NCI-H460 (cell line): ENCODE results near the gene EME1. TPM values are rescaled to one million over a fixed set of nuclear protein-coding genes. Genes with fewer than 3 reads are reported as not detected.

ENCODE experiments used
- DNase-seq: peaks from one replicate; pipeline ENCODE4 v3.0.0-alpha.2; 2016; ENCODE audit warnings: low read depth; ENCODE audit errors: extremely low read depth
- total RNA-seq: library from RNA; depleted of rRNA; stranded (reverse); fragments of >200 nt; shearing (Covaris generic); gene quantifications from 2 replicates; pipeline ENCODE4 v1.2.3, GENCODE V29; 2014

The EME1 gene
- total RNA-seq, 1 experiment from 2014 or later: 14.1 TPM

DNA sequence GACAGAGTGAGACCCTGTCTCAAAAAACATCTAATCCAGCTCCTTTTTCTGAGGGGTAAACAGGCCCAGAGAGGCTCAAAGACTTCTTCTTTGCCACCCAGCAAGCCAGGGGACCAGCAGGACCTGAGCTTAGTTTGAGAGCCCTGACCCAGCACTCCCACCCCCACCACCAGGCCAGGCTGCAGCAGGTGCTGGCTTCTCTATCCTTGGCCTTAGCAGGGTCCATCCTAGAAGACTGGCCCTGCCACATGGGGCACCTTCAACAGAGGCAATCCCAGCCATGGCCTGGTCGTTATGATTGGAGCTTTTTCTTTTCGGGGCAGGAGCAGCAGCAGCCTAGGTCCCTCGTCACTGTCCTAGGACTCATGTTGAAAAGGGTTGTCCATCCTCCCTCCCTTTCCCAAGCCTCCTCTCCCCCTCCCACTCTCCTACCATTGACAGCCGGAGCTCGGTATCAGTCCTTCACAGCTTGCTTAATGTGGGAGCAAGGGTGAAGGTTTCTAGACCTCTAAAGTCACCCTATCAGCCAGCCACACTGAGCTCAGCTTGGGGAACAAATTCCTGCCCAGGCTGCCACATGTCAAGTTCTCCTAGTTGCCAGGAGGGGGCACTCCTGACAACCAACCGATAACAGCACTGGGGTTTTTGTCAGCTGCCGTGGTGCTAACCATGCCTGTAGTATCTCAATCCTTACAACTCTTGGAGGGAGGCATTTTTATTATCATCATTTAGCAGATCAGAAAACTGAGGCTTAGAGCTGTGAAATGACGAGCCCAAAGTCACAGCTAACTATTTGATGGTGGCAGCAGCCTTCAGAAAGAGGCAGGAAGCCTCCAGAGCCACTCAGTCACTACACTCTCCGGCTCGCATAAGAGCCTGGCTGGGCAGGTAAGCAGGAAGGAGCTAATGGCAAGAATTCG is 11.2 kb upstream of the EME1 start:
- peak; percentile 55 for DNase-seq

DNA sequence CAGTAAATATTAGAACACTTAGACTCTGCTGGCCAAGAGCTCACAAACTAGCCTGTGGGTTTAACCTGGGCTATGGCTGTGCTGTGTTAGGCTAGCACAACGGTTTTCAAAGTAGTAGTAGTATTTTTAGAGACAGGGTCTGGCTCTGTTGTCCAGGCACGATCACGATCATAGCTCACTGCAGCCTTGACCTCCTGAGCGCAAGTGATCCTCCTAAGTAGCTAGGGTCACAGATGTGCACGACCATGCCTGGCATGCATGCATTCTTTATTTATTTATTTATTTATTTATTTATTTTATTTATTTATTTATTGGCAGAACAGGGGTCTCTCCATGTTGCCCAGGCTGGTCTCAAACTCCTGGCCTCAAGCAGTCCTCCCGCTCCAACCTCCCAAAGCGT is 10.4 kb upstream of the EME1 start:
- DNase-seq: no peak

DNA sequence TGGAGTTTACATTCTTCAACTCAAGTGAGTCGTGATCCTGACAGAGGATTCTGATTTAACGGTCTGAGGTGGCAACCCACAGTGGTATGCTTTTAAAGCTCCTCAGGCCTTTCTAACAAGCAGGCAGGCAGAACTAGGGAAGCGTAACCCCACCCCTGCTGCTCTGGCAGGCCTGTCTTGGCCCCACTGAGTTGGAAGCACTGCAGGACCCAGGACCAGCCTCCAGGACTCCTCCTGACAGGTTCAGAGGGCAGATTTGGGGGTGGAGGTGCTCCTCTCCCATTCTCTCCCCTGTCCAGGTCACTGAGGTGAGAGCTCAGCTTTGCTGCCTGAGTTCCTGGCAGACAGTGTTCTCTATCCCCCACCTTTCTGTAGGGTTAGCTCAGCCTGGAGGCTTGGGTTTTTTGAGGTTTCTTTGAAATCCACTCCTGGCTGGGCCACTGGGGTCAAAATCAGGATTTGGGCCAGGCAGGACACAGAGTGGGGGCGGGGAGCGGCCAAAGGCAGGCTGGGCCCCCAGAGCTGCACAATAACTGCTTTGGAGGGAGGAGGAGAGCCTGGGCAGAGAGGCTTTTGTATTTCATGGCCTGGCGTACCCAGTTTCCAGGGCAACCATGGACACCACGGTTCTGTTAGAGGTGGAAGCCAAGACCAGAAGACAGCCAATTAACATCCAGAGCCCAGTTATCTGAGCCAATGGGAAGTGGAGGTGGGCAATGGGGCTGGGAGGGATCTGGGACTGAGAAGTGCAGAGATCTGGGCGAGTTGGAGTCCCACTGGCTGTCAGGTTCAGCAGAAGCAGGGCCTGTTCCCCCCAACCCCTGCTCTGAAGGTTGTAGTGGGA is 9.6 kb upstream of the EME1 start:
- DNase-seq: no peak

DNA sequence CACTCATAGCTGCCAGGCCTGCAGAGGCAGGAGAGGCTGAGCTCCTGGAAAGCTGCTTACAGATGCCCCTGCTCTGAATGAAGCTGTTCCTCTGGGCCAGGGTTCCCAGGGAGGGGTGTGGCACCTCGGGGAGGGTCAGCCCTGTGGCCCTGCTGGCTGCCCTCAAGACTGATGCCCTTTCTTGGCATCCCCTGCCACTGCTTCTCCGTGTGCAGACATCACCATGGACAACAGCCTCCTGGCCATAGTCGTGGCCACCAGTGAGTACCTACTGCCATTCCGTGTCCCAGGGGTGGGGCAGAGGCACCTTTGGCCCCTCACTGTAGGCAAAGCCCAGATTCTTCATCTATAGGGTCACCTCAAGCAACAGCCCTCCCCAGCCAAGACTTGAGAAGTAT is 9.0 kb upstream of the EME1 start:
- DNase-seq: no peak

DNA sequence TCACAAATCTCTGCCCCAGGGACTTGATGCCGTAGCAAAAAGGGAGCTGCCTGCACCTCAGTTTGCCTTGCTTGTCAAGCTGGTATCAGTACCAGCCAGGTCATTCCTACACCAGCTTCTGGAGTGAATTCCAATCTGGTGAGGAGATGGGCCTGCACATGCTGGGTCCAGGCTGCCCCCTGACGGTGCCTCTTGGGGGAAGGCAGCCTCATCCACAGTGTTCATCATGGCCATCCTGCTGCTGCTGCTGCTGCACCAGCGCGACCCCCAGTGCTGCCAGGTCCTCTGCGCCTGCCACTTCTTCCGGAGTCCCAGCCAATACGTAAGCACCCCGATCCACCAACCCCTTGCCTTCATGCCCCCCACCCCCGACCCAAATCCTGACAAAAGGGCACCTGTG is 8.3 kb upstream of the EME1 start:
- DNase-seq: no peak

DNA sequence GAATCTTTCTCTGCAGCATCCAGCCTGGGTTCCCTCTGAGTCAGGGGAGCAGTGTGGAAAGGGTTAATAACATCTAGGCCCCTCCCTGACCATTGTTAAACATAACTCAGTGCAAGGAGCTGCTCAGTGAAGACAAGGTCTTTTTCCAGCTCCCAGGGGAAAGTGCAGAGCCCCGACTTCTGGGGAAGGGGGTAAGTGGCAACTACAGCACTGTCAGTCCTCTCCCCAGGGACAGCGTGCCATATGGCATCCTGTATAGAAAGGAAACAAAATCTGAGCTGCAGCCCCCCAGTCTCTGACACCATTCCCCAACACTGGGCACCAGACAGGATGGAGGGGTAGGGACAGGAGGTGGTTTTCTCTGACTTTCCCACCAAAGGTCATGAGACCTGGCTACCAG is 7.9 kb upstream of the EME1 start:
- no peak for DNase-seq

DNA sequence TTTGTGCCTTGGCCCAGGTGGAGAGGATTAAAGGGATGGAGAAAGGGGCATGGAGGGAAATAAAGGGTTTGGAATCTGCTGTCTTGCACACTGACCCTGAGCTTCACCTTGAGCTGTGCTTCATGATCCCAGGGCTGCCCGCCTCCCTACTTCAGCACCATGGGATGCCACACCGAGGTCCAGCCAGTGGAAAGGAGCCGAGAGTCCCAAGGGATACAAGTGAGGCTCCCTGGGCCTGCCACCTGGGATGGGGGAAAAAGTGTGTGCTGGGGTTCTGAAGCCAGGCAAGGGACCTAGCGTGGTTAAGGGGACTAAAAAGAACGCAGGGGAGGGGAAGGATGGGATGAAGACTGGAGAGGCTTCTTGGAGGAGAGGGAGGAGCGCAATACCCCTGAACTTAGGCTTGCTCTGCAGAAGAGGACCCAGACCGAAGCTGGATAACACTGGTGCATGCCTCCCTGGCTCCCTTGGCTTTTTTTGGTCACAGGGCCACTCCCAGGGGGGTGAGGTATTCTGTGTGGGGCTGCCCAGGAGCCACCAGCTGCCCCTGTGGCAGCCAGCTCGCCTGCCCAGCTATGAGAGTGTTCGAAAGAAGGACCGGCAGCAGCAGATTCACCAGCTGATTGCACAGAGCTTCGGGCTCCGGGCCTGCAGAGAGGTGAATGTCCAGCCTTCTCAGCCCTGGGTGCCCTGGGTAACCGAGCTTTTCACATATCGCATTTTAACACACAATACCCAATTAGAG is 7.2 kb upstream of the EME1 start:
- no peak for DNase-seq

DNA sequence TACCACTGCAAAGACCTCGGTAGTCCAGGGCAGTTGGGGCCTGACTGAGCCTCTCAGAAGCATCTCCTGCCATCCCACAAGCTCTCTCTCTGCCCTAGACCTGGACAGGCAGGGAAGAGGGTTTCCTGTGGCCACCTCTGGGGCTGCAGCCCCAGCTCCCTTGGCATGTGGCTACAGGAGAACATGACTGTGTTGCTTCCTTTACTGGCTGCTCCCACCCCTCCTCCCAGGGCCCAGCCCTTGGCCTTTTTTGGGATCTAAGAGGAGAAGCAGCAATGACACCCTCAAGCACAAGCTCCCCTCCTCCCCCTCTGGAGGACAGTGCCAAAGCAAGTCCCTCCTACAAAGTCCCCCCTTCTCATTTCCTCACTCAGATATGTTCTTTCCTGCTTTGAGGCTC is 5.6 kb upstream of the EME1 start:
- DNase-seq: no peak

DNA sequence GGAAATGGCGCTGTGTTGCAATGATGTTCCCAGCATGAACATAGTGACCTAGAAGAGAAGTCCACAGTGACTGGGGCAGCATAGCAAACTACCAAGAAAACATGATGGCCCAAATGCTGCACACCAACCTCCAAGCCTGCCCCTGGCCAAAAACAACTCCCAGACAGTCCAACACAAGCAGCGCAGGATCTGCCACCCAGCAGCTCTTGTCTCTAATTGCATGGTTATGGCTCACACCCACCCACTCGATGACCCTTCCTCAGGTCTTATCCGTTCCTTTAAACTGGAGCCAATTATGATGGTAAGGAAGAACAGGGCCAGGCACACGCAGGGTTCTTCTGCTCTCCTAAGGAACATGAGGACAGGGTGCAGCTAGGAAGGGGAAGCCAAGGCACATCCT is 3.0 kb upstream of the EME1 start:
- DNase-seq: no peak

DNA sequence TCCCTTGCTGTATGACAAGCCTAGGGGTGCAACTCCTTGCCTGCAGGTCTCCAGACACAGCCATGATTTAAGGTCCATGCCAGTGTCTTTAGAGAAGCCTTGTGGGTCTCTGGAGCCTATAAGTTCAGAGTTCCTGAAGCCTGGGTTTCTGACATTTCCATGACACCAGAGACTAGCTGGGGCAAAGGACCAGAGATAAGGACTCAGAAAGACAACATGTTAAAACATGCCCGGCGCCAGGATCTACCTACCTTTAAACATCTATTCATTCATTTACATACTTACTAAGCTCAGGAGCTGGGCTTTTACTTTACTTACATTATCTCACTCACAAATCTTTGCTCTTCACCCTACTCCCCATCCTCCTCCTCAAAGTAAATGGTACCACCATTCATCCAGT is 1.5 kb upstream of the EME1 start:
- DNase-seq: no peak

DNA sequence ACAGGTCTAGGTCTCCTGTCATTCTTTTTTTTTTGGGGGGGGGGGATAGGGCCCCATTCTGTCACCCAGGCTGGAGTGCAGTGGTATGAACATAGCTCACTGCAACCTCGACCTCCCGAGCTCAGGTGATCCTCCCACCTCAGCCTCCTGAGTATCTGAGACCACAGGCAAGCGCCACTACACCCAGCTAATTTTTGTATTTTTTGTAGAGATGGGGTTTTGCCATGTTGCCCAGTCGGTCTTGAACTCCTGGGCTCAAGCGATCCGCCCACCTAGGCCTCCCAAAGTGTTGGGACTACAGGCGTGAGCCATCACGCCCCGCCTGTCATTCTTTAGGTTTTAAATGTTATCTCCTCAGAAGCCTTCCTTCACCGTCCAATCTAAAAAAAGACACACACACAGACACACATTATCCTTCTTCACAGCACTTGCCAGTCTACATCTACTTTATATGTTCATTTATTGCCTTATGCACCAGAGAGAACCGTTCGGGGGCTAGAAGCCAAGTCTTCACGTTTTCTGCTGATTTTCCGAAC is 739 bp upstream of the EME1 start:
- DNase-seq: no peak

DNA sequence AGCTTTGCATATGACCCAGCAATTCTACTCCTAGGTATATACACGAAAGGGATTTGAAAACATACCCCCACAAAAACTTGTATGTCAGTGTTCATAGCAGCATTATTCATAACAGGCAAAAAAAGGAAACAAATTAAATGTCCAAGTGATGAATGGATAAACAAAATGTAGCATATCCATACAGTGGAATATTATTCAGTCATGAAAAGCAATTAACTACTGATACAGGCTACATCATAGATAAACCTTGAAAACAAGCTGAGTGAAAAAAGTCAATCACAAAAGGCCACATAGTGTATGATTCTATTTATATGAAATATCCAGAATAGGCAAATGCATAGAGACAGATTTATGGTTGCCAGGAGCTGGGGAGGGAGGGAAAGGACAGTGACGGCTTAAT is 676 bp downstream of the EME1 start:
- no peak for DNase-seq

DNA sequence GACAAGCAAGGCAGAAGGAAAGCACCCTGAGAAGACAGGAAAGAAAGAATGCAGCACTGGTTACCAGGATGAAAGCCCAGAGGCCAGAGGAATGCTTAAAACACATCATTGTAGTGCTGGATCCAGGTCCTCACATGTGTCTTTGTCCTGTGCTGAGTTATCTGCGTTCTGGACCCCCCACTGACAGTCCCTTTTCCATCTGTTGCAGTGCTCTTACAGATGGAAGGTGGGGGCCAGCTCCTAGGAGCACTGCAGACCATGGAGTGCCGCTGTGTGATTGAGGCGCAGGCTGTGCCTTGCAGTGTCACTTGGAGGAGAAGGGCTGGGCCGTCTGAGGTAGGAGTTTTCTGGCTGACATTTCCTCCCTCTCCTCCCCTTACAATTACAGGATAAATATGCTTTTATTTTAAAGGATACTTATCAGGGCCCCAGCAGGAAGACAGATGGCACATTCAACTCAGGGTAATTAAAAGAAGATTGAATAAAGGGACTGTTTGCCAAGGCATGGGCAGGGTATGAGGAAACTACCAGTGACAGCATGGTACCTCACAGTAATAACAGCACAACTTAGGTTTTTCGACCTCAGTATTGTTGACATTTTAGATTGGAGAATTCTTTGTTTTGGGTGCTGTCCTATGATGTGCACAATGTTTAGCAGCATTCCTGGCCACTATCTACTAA is 3.0 kb downstream of the EME1 start:
- no peak for DNase-seq

DNA sequence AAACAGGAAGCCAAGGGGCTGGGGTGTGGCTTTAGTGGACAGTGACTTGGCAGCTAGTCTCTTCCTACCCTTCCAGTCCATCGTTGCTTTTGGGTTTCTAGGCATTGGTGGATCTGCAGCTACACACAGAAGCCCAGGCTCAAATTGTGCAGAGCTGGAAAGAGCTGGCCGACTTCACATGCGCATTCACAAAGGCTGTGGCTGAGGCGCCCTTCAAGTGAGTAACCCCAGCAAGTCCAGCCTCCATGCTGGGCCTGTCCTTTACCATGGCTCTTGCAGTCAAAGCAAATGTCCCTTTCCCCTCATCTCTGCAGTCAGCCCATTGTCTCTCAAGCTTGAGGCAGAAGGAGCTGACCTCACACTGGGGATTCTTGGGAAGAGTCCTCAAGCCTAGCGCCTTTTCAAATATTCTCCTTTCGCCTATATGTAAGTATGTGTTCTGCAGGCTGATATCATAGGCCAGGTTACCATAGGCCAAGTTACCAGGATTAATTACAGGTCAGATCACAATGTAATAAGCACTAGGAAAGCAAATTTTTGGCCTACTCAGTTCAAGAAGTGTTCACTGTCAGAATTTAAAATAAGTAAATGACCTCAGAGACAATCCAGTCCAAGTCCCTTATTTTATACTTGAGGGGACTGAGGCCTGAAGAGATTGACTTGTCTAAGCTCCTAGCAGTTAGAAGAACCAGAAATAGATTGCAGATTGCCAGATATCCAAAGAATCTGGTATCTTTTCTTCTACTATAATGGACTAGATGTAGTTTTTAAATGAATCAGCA is 6.5 kb downstream of the EME1 start:
- no peak for DNase-seq

DNA sequence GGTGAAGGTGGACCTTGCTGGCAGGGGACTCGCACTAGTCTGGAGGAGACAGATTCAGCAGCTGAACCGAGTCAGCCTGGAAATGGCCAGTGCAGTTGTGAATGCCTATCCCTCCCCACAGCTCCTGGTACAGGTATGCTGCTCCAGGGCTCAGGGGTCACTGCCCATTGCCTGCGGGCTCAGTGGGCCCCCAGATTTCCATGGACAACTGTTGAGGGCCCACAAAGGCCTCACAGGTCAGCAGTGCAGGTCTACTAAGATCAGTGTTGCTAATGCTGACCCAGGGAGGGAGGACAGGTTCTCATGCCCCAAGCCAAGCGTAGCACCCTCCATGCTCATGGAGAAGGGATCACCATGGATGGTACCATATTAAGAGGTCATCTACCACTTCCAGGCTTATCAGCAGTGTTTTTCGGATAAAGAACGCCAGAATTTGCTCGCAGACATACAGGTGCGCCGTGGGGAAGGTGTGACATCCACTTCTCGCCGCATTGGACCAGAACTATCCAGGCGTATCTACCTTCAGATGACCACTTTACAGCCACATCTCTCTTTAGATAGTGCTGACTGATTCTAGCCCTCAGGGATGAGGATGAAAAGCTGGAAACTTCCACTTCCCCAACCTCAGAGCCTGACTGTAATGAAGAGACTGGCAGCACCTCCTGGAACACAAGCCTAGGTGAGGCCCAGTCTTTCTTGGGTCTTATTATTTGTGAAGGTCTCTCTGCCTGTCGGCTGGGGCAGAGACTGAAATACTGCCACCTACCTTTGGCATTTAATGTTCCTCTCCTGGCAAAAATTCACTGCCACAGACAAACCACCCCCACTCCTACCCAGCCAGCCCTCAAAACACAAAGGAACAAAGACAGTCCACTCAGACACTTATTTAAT is 7.6 kb downstream of the EME1 start:
- no peak for DNase-seq

DNA sequence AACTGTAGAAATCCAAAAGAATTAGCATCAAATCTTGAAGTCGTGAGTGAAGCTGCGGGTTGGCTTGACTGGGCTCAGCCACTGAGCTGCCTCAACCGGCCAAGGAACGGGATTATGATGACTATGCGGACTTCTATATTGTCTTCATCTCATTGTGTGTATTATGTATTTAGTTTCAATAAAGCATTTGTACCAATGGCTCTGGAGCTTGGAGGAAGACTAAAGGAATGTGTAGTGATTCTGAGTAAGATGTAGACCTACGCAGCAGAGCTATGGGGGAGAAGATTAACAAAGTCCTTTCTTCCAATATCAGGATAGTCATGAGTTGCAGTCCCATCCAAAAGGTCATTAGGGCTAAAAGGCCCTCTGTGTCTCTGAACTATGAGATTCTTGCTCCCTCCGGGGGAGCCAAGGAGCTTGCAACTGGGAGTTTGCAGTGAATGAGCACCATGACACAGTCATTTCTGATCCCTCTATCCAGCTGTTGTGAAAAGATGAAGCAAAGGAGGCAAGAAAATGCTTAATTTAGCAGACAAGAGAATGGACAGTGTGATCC is 8.3 kb downstream of the EME1 start:
- no peak for DNase-seq

DNA sequence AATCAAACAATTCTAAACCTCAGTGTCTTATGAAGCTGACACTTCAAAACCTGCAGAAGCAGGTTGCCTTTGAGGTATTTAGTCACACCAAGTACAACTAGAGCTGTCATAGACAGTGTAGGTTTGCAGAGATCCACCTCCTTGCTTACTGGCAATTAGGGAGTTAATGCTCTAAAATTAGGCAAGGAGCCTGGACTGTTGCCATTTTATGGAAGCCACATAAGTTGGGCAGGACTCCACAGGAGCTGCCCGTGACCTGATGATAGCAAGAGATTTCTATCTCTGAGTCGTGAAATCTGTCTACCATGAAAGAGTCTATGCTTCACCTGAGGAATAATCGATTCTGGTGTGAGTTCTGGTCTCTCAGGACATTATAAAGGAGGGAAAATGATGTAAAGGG is 8.9 kb downstream of the EME1 start:
- no peak for DNase-seq

DNA sequence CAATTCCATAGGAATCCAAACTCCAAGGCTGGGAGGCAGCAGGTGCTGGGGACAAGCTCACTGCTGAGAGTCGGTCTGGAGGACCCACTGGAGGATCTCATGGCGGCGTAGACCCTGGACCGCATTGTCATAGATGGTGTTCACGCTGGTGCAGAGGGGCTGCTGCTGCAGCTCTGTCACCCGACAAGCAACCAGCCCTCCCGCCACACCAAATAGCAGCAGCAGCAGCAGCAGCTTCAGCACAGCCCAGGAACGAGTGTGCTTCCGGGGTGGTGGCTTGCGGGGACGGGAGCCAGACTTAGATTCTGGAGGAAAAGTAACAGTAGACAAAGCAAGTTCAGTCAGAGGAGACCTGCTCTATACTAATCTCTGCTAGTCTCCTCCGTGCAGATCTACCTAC is 9.9 kb downstream of the EME1 start:
- DNase-seq: no peak
